Neural crest cell (in vitro differentiated cells): Measurements from ENCODE around the gene TASOR2. TPM values are rescaled to one million over a fixed set of nuclear protein-coding genes. Genes with fewer than 3 reads are reported as not detected.

Experiments used
- DNase-seq: peaks from one replicate; pipeline ENCODE4 v3.0.0; 2021; ENCODE audit warnings: low read depth, mixed read lengths, low spot score
- H3K27ac Mint-ChIP-seq: one replicate; pipeline ENCODE4 v1.8.0; 2021; ENCODE audit warnings: mild to moderate bottlenecking, mixed read lengths; ENCODE audit not compliant: unreplicated experiment
- H3K27me3 Mint-ChIP-seq: 2 replicates; pipeline ENCODE4 v1.8.0; 2021; ENCODE audit warnings: low read depth, mild to moderate bottlenecking, mixed read lengths
- H3K36me3 Mint-ChIP-seq: 2 replicates; pipeline ENCODE4 v1.8.0; 2021; ENCODE audit warnings: low read depth, mild to moderate bottlenecking, mixed read lengths
- H3K4me1 Mint-ChIP-seq: 2 replicates; pipeline ENCODE4 v1.8.0; 2021; ENCODE audit warnings: mixed read lengths
- H3K4me3 Mint-ChIP-seq: one replicate; pipeline ENCODE4 v1.8.0; 2021; ENCODE audit warnings: mild to moderate bottlenecking, mixed read lengths
- H3K9me3 Mint-ChIP-seq: 2 replicates; pipeline ENCODE4 v1.8.0; 2021; ENCODE audit warnings: mixed read lengths
- CTCF ChIP-seq: fragments of 200-600 bp; sonication (generic); conservative IDR thresholded peaks from 2 replicates; pipeline ENCODE4 v1.5.0; 2021; ENCODE audit warnings: antibody characterized with exemption, mild to moderate bottlenecking
- total RNA-seq: library from RNA; stranded (reverse); gene quantifications from 2 replicates; pipeline ENCODE4 v1.2.1, GENCODE V29; 2021

The TASOR2 gene
- total RNA-seq, 1 donor from 2014 or later, result 49.1 TPM

GRCh38 chr10:5723692-5724091 is 39.1 kb downstream of the TASOR2 start:
- TF ChIP-seq CTCF, result no peak

GRCh38 chr10:5730766-5731165 is 46.1 kb downstream of the TASOR2 start:
- no peaks in the 10 kb centered on the region for H3K4me1 Mint-ChIP-seq
- H3K27me3 Mint-ChIP-seq, result no peaks in the 10 kb centered on the region
- no peaks in the 10 kb centered on the region for H3K9me3 Mint-ChIP-seq
- no peak overlapping the region for H3K4me3 Mint-ChIP-seq
- H3K27ac Mint-ChIP-seq, result no peak overlapping the region
- H3K36me3 Mint-ChIP-seq, result peaks cover 6% of the 10 kb centered on the region
- DNase-seq, result no peak
- no peak for TF ChIP-seq CTCF

More at GRCh38 chr10:5723692-5724091, 39.1 kb downstream of the TASOR2 start:
- no peak overlapping the region for H3K4me3 Mint-ChIP-seq
- H3K9me3 Mint-ChIP-seq, result no peaks in the 10 kb centered on the region
- H3K36me3 Mint-ChIP-seq, result peaks cover 13% of the 10 kb centered on the region
- peak overlapping the region; percentile 1 for H3K27ac Mint-ChIP-seq
- peaks cover 7% of the 10 kb centered on the region for H3K4me1 Mint-ChIP-seq
- no peaks in the 10 kb centered on the region for H3K27me3 Mint-ChIP-seq
- DNase-seq, result no peak

- no peak for TF ChIP-seq CTCF
- no peak for DNase-seq
- Mint-ChIP-seq H3K4me3 (no peak overlapping the region), H3K4me1 (no peaks in the 10 kb centered on the region), H3K27me3 (no peaks in the 10 kb centered on the region), H3K36me3 (peaks cover 6% of the 10 kb centered on the region), H3K9me3 (no peaks in the 10 kb centered on the region), H3K27ac (peak overlapping the region; percentile 9)
Measured at GRCh38 chr10:5731559-5731958, 46.9 kb downstream of the TASOR2 start.

GRCh38 chr10:5732141-5732540 is 47.5 kb downstream of the TASOR2 start:
- Mint-ChIP-seq H3K36me3 (peaks cover 5% of the 10 kb centered on the region), H3K9me3 (no peaks in the 10 kb centered on the region), H3K4me3 (no peak overlapping the region), H3K4me1 (peaks cover under 1% of the 10 kb centered on the region), H3K27ac (no peak overlapping the region), H3K27me3 (no peaks in the 10 kb centered on the region)
- no peak for DNase-seq
- TF ChIP-seq CTCF, result no peak

Other genes starting within 250 kb of the TASOR2 start
- gene CALML5, start 185.3 kb upstream of the TASOR2 start, total RNA-seq, result not detected in 2 replicates
- gene CALML3, start 159.9 kb upstream of the TASOR2 start, total RNA-seq, result not detected in 2 replicates
- 40.8 and 41.0 TPM in 2 replicates for gene ASB13, start 18.2 kb upstream of the TASOR2 start, total RNA-seq
- gene GDI2, start 128.6 kb downstream of the TASOR2 start, total RNA-seq, result 346 and 356 TPM in 2 replicates
- 10.7 and 13.3 TPM in 2 replicates for gene ANKRD16, start 205.1 kb downstream of the TASOR2 start, total RNA-seq
- 73.7 and 74.6 TPM in 2 replicates for gene FBH1, start 205.4 kb downstream of the TASOR2 start, total RNA-seq